ENCODE results near the gene PGBD4. TPM values are rescaled to one million over a fixed set of nuclear protein-coding genes. Genes with fewer than 3 reads are reported as not detected.
"Not testable (repeated sequence)": the region's sequence is repeated elsewhere in the genome, so short reads cannot be mapped to it uniquely, and the experiment has no call there.

PGBD4 gene
- total RNA-seq, 1 donor = 4.5 TPM

DNA sequence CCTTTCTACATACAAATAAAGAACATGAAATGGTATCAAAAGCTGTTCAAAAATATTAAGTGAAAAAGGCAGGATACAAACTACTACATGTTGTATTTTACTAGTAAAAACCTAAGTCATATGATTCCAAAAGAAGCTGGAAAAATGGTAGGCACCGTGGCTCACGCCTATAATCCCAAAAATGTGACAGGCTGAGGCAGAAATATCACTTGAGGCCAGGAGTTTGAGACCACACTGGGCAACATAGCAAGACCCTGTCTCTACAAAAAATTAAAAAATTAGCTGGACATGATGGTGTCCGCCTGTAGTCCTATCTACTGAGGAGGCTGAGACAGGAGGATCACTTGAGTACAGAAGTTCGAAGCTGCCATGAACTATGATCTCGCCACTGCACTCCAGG, 2.0 kb upstream of the PGBD4 start:
- Histone ChIP-seq H3K27me3 (ENCODE audit: insufficient read depth, low read length) (no peaks in the 10 kb centered on the region), H3K4me3 (ENCODE audit: low read length) (no peak overlapping the region), H3K4me1 (ENCODE audit: insufficient read depth, low read length) (peaks cover 27% of the 10 kb centered on the region), H3K9me3 (ENCODE audit: low read depth, low read length) (no peaks in the 10 kb centered on the region)

DNA sequence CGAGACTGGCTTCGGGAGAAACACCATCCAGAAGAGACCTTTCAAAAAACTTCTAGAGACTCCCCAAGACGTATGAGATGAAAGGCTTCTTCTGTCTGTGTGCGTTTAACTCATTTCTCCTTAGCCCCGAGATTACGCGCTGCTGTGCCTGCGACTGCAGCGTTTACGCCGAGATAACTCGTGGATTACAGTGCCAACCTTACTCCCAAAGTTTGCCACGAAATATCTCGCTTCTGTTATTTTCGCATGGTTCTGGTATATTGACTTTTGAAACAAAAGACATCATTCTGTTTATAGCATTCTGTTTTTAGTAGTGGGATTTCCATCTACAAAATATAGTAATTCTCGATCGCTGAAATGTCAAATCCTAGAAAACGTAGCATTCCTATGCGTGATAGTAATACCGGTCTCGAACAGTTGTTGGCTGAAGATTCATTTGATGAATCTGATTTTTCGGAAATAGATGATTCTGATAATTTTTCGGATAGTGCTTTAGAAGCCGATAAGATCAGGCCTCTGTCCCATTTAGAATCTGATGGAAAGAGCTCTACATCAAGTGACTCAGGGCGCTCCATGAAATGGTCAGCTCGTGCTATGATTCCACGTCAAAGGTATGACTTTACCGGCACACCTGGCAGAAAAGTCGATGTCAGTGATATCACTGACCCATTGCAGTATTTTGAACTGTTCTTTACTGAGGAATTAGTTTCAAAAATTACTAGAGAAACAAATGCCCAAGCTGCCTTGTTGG, 467 bp downstream of the PGBD4 start:
- Histone ChIP-seq H3K9me3 (ENCODE audit: low read depth, low read length) (no peaks in the 10 kb centered on the region), H3K4me3 (ENCODE audit: low read length) (peak overlapping the region; percentile 99), H3K4me1 (ENCODE audit: insufficient read depth, low read length) (peaks cover 27% of the 10 kb centered on the region), H3K27me3 (ENCODE audit: insufficient read depth, low read length) (no peaks in the 10 kb centered on the region)

DNA sequence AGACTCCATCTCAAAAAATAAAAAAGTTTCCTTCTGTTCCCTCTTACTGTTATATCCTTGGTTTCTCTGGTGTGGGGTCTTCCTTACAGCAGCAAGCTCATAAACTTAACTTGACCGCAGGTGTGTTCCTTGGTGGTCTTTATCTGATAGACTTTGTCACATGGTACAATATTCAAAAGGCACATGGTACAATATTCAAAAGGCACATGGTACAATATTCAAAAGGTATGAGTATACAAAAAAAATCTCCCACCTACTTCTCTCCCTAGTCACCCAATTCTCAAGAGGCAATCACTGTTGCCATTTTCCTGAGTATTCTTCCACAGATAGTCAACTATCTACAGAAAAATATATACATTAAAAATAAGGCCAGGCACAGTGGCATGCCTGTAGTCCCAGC, 4.5 kb downstream of the PGBD4 start:
- H3K4me3 ChIP-seq (ENCODE audit: low read length) = no peak overlapping the region
- H3K27me3 ChIP-seq (ENCODE audit: insufficient read depth, low read length) = no peaks in the 10 kb centered on the region
- no peaks in the 10 kb centered on the region for H3K9me3 ChIP-seq (ENCODE audit: low read depth, low read length)
- H3K4me1 ChIP-seq (ENCODE audit: insufficient read depth, low read length) = peaks cover 8% of the 10 kb centered on the region

DNA sequence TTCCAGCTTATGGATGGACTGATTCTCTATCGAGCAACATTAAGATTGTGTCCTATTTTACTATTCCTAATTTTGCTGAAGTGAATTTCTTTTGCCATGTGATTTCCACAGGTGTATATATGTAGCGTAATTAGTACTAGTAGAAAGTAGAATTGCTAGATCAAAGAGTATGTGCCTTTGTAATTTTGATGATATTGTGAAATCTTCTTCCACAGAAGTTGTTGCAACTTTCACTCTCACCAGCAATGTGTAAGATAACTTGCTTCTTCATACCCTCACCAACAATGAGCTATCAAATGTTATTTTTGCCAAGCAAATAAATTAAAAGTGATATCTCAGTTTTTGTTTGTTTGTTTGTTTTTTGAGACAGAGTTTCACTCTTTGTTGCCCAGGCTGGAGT, 5.4 kb downstream of the PGBD4 start:
- no peaks in the 10 kb centered on the region for H3K9me3 ChIP-seq (ENCODE audit: low read depth, low read length)
- H3K4me3 ChIP-seq (ENCODE audit: low read length) = no peak overlapping the region
- no peaks in the 10 kb centered on the region for H3K27me3 ChIP-seq (ENCODE audit: insufficient read depth, low read length)
- peaks cover 6% of the 10 kb centered on the region for H3K4me1 ChIP-seq (ENCODE audit: insufficient read depth, low read length)

DNA sequence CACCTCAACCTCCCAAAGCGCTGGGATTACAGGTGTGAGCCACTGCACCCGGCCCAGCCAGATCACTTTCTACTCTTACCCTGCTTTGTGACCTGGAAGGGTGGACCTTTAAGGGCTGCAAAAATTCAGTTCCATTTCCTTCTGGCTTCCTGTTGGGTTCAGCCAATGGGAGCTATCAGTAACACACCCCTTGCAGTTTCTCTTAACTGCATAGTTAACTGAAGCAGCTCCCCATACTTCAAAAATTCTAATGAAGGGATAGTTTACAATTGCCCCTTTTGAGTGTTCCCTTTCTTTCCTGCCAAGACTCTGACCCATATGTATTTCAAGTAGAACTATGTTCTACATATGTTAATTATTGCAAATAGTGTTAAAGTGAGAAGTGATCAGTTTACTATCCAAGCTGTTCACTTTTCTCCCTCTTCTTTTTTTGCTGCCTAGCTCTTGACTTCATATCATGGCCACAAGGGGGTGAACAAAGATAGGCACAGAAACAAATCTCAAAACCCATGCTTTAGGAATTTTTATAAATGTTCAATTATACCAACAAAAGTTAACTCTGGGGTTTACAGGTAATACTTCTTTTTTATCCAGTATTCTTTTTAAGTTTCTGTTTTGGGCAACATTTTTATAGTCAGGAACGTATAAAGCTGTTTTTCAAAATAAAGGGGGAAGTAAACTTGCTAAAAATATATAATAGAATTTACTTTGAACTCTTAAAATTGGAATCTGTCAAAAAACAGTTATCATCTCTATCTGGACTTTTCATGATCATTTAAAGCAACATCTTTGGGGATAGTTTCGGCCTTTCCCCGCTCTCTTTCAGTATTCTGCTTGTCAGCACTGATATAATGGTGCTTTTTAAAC, 8.1 kb downstream of the PGBD4 start:
- H3K9me3 ChIP-seq (ENCODE audit: low read depth, low read length) = no peaks in the 10 kb centered on the region
- H3K4me1 ChIP-seq (ENCODE audit: insufficient read depth, low read length) = no peaks in the 10 kb centered on the region
- no peaks in the 10 kb centered on the region for H3K27me3 ChIP-seq (ENCODE audit: insufficient read depth, low read length)
- H3K4me3 ChIP-seq (ENCODE audit: low read length) = no peak overlapping the region

DNA sequence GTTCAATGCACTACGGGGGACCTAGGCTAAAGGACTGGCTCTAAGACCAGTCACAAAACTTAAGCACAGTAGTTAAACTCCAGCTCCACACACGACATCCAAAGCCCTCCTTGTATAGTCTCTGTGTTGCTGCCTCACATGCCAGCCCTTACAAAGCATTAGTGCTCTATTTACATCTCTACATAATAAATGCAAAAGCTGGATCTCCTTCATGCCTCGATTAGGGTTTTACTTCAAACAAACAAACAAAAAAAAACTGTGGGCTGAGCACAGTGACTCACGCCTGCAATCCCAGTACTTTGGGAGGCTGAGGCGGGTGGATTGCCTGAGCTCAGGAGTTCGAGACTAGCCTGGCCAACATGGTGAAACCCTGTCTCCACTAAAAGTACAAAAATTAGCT, 9.6 kb downstream of the PGBD4 start:
- Histone ChIP-seq H3K4me1 (ENCODE audit: insufficient read depth, low read length) (no peaks in the 10 kb centered on the region), H3K27me3 (ENCODE audit: insufficient read depth, low read length) (no peaks in the 10 kb centered on the region), H3K9me3 (ENCODE audit: low read depth, low read length) (no peaks in the 10 kb centered on the region), H3K4me3 (ENCODE audit: low read length) (no peak overlapping the region)

DNA sequence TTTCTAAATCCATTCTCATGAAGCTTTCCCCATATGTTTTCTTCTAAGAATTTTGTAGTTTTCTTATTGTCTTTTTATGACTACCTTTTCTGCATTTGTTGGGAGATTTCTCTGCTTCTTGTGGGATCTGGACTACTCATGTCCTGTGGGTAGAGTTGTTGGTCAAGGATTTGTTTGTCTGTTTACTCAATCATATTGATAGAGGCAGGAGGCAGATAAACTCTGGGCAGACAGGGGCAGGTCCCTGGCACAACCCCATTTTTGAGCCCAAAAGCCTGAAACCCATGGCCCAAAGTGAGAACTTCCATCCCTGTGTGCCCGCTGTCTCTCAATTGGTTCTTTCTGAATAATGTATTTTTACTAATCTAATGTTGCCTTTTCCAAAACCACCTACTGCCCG, 12.3 kb downstream of the PGBD4 start:
- Histone ChIP-seq H3K4me1 (ENCODE audit: insufficient read depth, low read length) (no peaks in the 10 kb centered on the region), H3K27me3 (ENCODE audit: insufficient read depth, low read length) (peaks cover 2% of the 10 kb centered on the region), H3K9me3 (ENCODE audit: low read depth, low read length) (no peaks in the 10 kb centered on the region), H3K4me3 (ENCODE audit: low read length) (no peak overlapping the region)

DNA sequence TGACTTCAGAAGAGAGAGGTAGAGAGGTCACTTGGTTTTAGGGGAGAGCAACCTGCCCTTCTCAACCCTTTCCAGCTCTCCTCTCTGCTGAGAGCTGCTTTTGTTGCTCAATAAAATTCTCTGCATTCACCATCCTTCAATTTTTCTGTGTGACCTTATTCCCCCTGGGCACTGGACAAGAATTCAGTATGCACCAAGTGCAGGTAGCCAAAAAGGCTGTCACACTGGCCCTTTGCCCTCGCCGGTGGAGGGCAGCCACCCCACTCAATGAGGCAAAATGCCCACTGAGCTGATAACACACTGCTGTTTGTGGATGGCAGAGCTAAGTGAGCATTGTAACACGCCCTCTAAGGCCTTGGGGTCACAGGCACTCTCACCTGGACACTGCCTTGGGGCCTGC, 12.9 kb downstream of the PGBD4 start:
- no peaks in the 10 kb centered on the region for H3K4me1 ChIP-seq (ENCODE audit: insufficient read depth, low read length)
- H3K27me3 ChIP-seq (ENCODE audit: insufficient read depth, low read length) = peaks cover 2% of the 10 kb centered on the region
- no peaks in the 10 kb centered on the region for H3K9me3 ChIP-seq (ENCODE audit: low read depth, low read length)
- H3K4me3 ChIP-seq (ENCODE audit: low read length) = no peak overlapping the region

DNA sequence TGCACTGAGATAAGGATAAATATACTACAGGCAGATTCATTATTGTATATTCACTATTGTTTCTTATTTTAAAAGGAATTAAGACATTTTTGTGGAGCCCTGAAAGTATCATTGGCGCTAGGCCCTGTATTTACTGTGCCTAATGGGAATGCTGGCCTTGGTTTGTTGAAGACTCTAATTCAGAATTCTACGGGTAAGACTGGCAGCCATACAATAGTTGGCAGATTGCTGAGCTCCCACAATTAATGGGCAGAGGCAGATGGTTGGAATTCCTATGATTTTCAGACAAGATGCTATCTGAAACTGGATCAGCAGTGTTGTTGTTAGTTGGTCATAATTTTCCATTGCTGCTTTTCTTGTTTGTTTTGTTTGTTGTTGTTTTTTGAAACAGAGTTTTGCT, 14.7 kb downstream of the PGBD4 start:
- Histone ChIP-seq H3K4me1 (ENCODE audit: insufficient read depth, low read length) (no peaks in the 10 kb centered on the region), H3K27me3 (ENCODE audit: insufficient read depth, low read length) (peaks cover 2% of the 10 kb centered on the region), H3K9me3 (ENCODE audit: low read depth, low read length) (no peaks in the 10 kb centered on the region), H3K4me3 (ENCODE audit: low read length) (no peak overlapping the region)

DNA sequence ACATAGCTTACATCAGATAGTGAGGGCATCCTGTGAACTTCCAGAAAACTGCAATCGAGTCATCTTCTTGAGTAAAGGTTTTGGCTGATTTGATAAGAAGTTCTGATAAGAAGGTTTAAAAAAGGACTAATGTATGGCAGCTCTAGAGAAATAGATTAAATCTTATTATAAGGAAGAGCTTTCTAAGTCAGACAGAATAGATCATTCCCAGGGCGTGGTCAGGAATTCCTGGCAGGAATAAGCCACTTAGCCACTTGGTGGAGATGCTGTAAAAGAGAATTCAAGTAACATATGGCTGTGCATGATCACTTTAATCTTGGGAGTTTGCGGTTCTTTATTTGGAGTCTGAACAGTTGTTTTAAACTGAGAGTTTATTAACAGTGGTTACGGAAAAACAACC, 17.4 kb downstream of the PGBD4 start:
- no peaks in the 10 kb centered on the region for H3K4me1 ChIP-seq (ENCODE audit: insufficient read depth, low read length)
- H3K9me3 ChIP-seq (ENCODE audit: low read depth, low read length) = no peaks in the 10 kb centered on the region
- no peak overlapping the region for H3K4me3 ChIP-seq (ENCODE audit: low read length)
- peaks cover 2% of the 10 kb centered on the region for H3K27me3 ChIP-seq (ENCODE audit: insufficient read depth, low read length)

DNA sequence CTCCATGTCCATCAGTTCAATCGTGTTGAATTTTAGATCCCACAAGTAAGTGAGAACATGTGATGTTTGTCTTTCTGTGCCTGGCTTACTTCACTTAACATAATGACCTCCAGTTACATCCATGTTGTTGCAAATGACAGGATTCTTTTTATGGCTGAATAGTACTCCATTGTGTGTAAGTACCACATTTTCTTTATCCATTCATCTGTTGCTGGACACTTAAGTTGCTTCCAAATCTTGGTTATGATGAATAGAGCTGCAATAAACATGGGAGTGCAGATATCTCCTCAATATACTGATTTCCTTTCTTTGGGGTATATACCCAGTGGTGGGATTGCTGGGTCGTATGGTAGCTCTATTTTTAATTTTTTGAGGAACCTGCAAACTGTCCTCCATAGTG, 18.5 kb downstream of the PGBD4 start:
- H3K27me3 ChIP-seq (ENCODE audit: insufficient read depth, low read length); H3K4me1 ChIP-seq (ENCODE audit: insufficient read depth, low read length); H3K4me3 ChIP-seq (ENCODE audit: low read length); H3K9me3 ChIP-seq (ENCODE audit: low read depth, low read length): not testable (repeated sequence)

DNA sequence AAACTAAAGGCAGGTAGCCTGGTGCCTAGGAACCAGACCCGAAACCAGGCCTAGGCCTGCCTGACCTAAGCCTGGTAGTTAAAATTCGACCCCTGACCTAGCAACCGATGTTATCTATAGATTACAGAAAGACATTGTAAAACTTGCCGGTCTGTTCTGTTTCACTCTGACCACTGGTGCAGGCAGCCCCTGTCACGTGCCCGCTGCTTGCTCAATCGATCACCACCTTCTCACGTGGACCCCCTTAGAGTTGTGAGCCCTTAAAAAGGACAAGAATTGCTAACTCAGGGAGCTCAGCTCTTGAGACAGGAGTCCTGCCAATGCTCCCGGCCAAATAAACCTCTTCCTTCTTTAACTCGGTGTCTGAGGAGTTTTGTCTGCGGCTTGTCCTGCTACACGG, 19.9 kb downstream of the PGBD4 start:
- not testable (repeated sequence) for H3K4me3 ChIP-seq (ENCODE audit: low read length); H3K27me3 ChIP-seq (ENCODE audit: insufficient read depth, low read length); H3K4me1 ChIP-seq (ENCODE audit: insufficient read depth, low read length); H3K9me3 ChIP-seq (ENCODE audit: low read depth, low read length)

DNA sequence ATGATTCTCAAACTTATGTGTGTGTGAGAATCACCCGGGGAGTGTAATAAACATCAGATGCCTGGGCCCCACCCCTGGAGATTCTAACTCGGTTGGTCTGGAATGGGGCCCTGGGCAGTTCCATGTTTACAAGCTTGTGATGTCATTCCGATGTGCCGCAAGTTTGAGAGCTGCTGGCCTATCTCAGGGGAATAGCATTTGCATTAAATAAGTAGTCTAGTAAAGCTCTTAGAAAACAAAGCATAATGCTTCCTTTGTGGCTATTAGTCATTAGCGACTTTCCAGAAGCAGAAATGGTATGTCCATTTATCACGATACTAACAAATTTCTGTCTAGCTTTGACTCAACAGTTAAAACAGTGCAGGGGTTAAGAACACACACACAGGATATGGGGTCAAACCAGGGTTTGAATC, 20.9 kb downstream of the PGBD4 start:
- no peaks in the 10 kb centered on the region for H3K27me3 ChIP-seq (ENCODE audit: insufficient read depth, low read length)
- H3K4me3 ChIP-seq (ENCODE audit: low read length) = no peak overlapping the region
- H3K9me3 ChIP-seq (ENCODE audit: low read depth, low read length) = no peaks in the 10 kb centered on the region
- H3K4me1 ChIP-seq (ENCODE audit: insufficient read depth, low read length) = no peaks in the 10 kb centered on the region

DNA sequence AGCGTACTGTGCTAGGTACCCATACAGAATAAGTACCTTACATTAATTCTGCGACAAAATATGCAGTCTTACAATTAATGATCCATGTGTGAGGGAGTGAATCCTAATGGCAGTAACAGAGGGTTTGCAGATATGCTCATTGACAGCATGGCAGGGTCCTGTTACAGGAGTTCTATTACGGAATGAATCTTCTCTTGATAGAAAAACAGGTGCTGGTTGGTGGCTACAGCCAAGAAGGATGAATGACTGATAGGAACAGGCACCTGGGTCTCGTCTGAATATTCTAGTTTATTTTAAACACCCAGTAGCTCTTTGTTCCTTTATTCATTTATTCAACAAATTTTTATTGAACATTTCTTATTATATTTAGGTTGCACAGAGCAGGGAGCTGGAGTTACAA, 22.8 kb downstream of the PGBD4 start:
- Histone ChIP-seq H3K4me3 (ENCODE audit: low read length) (no peak overlapping the region), H3K9me3 (ENCODE audit: low read depth, low read length) (no peaks in the 10 kb centered on the region), H3K27me3 (ENCODE audit: insufficient read depth, low read length) (no peaks in the 10 kb centered on the region), H3K4me1 (ENCODE audit: insufficient read depth, low read length) (no peaks in the 10 kb centered on the region)

DNA sequence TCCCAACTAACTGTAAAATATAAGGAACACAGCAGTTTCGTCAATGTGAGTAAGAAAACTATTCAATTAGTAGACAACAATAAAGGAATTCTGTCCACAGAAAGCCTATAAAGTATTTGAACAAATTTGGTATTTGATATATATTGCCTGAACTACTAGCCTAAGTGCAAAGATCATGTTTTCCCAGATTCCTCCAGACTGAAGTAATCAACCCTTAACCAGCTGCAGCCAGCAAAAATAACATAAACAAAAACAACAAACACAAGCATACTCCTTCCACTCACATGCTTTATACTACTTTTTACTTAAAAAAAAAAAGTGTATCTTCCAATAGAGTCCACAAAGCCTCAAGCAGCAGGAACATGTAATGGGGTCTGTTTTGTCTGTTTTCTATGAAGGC, 24.1 kb downstream of the PGBD4 start:
- Histone ChIP-seq H3K27me3 (ENCODE audit: insufficient read depth, low read length) (no peaks in the 10 kb centered on the region), H3K9me3 (ENCODE audit: low read depth, low read length) (no peaks in the 10 kb centered on the region), H3K4me1 (ENCODE audit: insufficient read depth, low read length) (no peaks in the 10 kb centered on the region), H3K4me3 (ENCODE audit: low read length) (no peak overlapping the region)

DNA sequence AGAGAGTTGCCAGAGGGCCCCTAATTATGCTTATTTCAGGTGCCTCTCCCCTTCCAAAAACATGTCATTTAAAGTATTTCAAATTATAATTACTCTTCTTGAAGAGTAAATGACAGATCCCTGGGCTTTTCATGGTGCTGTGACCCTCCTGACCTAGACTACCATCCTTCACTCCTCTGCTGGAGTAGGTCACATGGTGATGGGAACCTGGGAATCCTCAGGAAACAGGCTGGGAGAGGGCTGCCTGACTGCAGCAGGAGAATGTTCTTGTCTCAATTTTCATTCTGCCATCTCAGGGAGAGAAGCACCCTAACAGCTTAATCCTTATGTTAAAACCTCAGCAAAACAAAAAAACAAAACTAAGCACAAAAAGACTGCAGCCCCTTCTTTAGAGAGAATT, 24.6 kb downstream of the PGBD4 start:
- Histone ChIP-seq H3K9me3 (ENCODE audit: low read depth, low read length) (no peaks in the 10 kb centered on the region), H3K4me1 (ENCODE audit: insufficient read depth, low read length) (no peaks in the 10 kb centered on the region), H3K27me3 (ENCODE audit: insufficient read depth, low read length) (no peaks in the 10 kb centered on the region), H3K4me3 (ENCODE audit: low read length) (no peak overlapping the region)

All from mononuclear cell (primary cell).